Renal cortical epithelial cell (primary cell): ENCODE measurements around the gene MTARC2. TPM values are rescaled to one million over a fixed set of nuclear protein-coding genes. Genes with fewer than 3 reads are reported as not detected.
"Not testable (repeated sequence)": the region's sequence is repeated elsewhere in the genome, so short reads cannot be mapped to it uniquely, and the experiment has no call there.

ENCODE experiments used
- DNase-seq: peaks from one replicate; pipeline ENCODE4 v3.0.0-alpha.2; 2011; ENCODE audit warnings: low read depth
- total RNA-seq: library from RNA; depleted of rRNA; stranded (reverse); fragments of >200 nt; gene quantifications from 2 replicates; pipeline ENCODE4 v1.2.3, GENCODE V29; 2014

The MTARC2 gene
- total RNA-seq, 1 donor from 2014 or later = 14.1 TPM

DNA sequence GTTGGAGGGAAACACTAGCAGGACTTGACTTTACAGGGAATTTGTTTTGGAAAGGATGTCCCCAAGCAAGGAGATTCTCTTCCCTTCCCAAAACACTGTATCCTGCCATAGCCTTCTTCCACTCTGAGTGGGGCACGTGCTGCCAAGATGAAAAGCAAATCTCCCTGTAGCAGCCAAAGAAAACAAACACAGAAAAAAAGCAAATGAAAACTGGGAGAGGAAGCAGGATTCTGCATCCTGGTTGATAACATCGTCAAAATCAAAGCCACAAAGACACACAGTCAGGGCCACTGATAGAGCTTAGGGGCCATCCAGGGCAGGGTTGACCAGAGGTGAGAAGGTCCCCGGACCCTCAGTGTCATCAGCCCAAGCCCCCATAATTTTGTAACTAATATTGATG lies 16.0 kb upstream of the MTARC2 start:
- no peak for DNase-seq

DNA sequence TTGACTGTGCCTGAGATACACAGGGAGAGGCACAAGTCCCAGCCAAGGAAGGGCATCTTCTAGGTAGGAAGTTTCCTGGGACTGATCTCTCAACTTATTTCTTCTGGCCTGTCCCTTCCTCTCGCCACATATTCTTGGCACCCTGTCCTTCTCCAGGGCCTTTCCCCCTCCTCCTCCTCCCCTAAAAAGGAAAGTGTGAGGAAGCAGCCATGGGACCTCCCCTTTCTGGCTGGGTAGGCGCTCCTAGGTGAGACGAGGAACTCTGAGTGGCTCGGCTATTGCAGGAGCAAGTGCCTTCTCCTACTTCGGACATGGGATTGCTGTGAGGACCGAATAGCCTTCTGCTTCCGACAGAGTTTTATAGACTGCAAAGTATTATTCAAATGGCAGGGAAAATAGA lies 15.5 kb upstream of the MTARC2 start:
- no peak for DNase-seq

DNA sequence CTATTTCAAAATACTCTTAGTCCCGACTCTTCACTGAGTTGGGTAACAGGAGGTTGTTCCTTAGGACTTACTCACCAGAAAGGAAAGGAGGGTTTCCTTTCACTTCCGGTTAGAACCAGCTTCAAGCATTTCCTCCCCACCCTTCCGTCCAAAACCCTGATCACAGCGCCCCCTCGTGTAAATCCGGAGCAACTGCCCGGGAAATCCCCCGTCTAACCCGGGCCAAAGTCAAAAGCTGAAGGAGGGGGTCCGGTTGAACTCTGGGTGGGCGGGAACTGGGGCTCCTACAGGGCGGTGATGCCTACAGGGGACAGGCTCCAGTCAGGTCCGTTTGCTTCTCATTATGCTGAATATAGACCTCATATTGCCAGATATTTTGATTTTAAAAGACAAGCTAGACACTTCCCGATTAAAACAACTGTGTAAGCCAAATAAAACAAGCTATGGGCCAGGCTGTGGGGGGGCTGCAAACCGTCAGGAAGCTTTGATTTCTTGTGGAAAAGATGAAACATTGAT lies 15.0 kb upstream of the MTARC2 start:
- DNase-seq = peak; percentile 94

DNA sequence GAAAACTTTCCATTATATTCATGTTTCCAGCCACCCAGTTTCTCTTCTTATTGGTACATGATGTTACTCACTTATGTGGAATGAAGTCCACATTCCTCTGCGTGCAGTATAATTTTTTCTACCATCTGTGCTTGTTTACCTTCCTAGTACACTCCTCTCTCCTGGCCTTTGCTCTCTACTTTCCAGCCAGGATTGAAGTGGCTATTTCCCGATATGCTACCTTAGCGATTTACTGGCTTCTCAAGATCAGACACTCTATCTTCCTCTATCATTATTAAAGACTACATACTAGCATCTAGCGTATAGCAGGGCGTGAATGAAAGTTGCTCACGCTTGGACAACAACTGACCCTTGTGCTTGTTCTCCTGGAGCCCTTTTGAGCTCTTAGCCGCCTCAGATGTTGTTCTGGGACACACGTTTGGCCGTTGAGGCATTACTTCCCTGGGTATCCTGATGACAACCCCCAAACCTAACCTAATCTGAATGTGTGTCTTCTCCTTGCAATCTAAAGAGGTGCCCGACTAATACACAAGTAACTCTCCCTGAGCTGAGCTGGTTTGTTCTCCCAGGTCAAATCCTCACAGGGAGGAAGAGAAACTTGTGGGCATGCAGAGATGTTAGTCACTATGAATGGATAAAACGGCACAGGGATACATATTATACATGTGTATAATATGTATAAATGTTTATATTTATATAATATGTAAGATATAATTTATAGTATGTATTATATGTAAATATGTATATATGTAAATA lies 13.4 kb upstream of the MTARC2 start:
- peak; percentile 91 for DNase-seq

DNA sequence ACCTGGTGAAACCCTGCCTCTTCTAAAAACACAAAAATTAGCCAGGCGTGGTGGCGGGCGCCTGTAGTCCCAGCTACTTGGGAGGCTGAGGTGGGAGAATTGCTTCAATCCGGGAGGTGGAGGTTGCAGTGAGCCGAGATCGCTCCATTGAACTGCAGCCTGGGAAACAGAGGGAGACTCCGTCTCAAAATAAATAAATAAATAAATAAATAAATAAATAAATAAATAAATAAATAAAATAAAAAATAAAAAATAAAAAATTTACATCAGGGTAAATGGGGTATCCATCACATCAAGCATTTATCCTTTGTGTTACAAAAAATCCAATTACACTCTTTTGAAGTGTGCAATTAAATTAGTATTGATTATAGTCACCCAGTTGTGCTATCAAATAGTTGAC lies 11.8 kb upstream of the MTARC2 start:
- not testable (repeated sequence) for DNase-seq

DNA sequence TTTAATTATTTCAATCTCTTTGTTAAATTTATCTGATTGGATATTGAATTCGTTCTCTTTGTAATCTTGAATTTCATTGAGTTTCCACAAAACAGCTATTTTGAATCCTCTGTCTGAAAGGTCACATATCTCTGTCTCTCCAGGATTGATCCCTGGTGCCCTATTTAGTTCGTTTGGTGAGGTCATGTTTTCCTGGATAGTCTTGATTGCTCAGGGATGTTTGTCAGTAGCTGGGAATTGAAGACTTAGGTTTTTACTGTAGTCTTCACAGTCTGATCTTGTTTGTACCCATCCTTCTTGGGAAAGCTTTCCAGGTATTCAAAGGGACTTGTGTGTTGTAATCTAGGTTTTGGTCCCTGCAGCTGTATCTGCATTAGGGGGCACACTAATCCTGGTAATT lies 6.8 kb upstream of the MTARC2 start:
- DNase-seq = no peak

DNA sequence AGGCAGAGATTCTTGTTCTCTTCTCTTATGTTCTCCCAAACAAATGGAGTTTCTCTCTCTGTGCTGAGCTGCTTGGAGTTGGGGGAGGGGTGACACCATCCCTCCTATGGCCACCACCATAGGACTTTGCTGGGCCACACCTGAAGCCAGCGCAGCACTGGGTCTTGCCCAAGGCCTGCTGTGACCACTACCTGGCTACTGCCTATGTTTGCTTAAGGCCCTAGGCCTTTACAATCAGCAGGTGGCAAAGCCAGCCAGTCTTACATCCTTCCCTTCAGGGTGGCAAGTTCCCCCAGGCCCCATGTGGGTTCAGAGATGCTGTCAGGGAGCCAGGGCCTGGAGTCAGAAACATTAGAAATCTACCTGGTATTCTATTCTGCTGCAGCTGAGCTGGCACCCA lies 6.3 kb upstream of the MTARC2 start:
- DNase-seq = no peak

- DNase-seq = no peak
Observed at GRCh38 chr1:220742520-220742919, 5.6 kb upstream of the MTARC2 start.

GRCh38 chr1:220746851-220747250 lies 1.3 kb upstream of the MTARC2 start:
- no peak for DNase-seq

GRCh38 chr1:220747437-220748088 lies 559 bp upstream of the MTARC2 start:
- no peak for DNase-seq

- DNase-seq = no peak
Observed at GRCh38 chr1:220748936-220749335, 814 bp downstream of the MTARC2 start.

DNA sequence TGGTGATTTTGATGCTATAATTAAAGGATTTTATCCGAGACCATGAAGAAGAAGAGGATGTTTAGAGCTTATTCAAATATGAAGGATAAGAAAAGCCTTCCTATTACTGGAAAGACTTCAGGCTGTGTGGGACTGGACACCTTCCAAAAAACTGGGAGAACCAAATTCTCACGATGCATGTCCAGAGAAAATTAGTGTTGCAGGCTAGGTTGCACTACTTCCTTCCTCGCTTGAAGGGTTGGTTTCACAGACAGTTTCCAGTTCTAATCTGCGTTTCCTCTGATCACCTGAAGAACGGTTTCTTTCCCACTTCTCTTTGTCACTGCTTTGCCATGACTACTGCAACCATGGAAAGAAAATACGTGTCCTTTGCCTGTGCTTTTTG lies 2.0 kb downstream of the MTARC2 start:
- DNase-seq = peak; percentile 49

GRCh38 chr1:220751111-220751510 lies 3.0 kb downstream of the MTARC2 start:
- peak; percentile 22 for DNase-seq

DNA sequence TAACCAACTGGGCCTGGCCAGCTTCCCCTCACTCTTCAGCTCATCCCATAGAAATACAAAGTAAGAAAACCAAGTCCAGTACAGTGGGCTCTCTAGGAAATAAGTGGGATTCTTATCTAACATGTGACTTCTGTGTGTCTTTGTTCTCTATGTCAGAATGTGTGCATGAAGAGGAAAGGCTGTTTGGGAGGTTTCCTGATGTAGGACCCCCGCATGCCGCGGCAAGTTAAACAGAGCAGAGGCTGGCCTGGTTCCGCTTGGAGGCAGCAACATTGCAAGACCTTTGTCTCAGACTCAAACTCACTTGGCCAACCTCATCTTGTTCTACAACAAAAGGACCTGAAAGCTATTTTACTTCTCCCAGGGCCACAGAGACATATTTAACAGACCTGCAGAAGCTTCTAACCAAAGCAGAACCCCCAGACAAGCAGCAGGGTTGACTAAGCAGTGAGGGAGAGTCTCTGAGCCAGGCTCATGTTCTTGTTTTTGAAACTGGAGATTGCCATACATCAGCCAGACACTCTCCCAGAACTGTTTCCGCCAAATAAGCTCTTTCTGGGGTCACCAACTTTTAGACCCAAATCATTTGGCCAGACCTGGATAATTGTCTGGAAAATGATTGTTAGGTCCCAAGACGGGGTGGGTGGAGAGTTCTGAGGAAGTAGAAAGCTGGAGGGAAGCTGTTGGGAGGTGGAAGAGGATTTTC lies 6.2 kb downstream of the MTARC2 start:
- no peak for DNase-seq

- DNase-seq = no peak
Observed at GRCh38 chr1:220754918-220755295, 6.8 kb downstream of the MTARC2 start.

- no peak for DNase-seq
Observed at GRCh38 chr1:220755309-220755708, 7.2 kb downstream of the MTARC2 start.

DNA sequence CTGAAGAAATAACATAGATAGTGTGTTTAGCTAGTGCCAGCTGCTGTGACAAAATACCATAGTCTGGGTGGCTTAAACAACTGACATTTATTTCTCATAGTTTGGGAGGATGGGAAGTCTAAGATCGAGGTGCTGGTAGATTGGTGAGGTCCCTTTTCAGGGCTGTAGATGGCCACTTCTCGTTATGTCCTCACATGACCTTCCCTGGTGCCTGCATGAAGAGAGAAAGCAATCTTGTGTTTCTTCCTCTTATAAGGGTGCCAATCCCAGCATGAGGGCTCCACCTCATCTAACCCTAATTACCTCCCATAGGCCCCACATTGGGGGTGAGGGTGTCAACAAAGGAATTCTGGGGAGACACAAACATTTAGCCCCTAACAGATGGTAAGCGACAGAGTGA lies 9.3 kb downstream of the MTARC2 start:
- no peak for DNase-seq

DNA sequence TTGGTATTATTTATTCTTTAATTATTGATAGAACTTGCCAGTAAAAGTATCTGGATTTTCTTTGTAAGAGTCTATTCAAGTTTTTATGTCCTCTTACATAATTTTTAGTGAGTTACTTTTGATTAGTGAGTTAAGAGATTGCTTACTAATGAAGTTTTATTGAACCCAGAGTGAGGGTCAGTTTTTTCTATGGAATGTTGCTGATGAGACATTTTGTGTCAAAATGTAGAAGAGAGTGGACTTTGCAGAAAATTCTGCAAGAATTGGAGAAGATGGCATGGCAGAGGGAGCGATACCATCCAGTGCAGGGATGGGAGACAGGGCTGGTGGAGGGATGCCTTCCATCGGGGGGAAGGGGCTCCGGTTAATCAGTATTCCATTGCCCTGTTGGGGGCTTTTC lies 11.0 kb downstream of the MTARC2 start:
- DNase-seq = no peak

GRCh38 chr1:220761688-220762427 lies 13.7 kb downstream of the MTARC2 start:
- DNase-seq = no peak

DNA sequence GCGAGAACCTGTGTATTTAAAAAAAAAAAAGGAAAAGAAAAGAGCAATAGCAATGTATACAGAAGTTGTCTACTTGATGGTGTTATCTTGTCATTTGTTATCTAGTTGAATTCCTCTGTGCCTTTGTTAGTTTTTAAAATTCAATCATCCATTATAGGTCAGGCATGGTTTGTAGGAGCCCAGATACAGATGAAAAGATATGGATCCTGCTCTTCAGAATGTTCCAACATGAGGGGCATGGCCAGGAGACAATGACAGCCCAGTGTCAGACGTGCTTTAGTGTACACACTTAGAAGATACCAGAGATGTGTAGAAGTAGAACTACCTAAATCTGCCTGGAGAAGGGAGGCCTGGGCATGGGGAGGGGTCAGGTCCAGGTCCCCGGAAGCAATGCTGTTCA lies 16.6 kb downstream of the MTARC2 start:
- DNase-seq = no peak

DNA sequence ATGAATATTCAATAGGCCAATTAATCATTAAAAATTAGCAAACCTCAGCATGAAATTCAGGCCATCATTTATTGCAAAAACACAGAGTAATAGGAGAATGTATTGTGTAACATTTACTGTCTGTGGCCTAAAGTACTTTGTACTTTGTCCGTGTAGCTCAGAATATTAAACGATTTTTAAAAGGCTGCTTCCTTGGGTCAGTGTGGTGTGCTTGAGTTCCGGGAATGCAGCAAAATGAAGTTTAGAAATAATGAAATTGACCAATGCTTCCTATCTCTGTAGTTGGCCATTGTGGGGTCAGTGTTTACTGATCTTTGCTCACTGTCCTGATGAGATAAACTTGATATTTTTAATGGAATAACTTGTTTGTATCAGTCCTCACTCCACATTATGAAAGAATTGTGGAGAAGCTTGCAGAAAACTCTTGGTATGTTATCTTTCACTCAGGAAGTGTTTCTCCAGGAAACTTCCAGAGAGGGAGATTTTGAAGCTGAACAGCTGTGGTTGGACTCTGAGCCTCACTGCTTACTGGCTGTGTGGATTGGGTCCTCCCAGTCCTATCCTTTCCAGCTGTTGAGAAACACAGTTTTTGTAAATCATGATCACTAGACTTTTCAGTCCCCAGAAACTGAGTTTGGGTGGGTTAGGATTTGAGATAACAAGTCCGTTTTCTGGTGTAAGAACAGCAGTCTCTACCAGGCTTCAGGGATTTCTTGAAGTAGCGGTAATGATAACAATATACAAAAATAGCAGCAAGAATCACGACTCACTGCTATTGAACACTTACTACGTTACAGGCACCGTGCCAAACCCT lies 19.4 kb downstream of the MTARC2 start:
- DNase-seq = peak; percentile 53
